Aorta (tissue), 5 donors: ENCODE data around the gene DHH. TPM values are rescaled to one million over a fixed set of nuclear protein-coding genes. Genes with fewer than 3 reads are reported as not detected.
A peak's percentile ranks its signal among the peaks of the same experiment; 100 is the strongest.
"Not testable (repeated sequence)": the region's sequence is repeated elsewhere in the genome, so short reads cannot be mapped to it uniquely, and the experiment has no call there.

Source experiments
- ATAC-seq: fragments of 200-7000 bp; cut with Tn5 transposase; one replicate; pipeline ENCODE4 v1.9.1; 2022; ENCODE audit warnings: moderate library complexity; ENCODE audit not compliant: low FRiP score
- DNase-seq, 2 donors: peaks; one replicate each; pipeline ENCODE4 v3.0.0-alpha.2; 2020
- H3K27ac ChIP-seq, 2 donors: one replicate each; pipeline ENCODE4 v1.5.1; 2013; ENCODE audit warnings: low read length in 2 of 2, mild to moderate bottlenecking in 2 of 2, moderate library complexity in 2 of 2, control low read depth in 1 of 2, inconsistent platforms in 1 of 2, low read depth in 1 of 2
- H3K27me3 ChIP-seq, 2 donors: one replicate each; pipeline ENCODE4 v1.6.1; 2013; ENCODE audit warnings: control low read depth in 1 of 2, low read length in 1 of 2, mild to moderate bottlenecking in 1 of 2, moderate library complexity in 1 of 2; ENCODE audit not compliant: insufficient read depth in 2 of 2, control insufficient read depth in 1 of 2
- H3K36me3 ChIP-seq, 2 donors: one replicate each; pipeline ENCODE4 v1.6.1; 2013; ENCODE audit warnings: control low read depth in 1 of 2, low read length in 1 of 2, mild to moderate bottlenecking in 1 of 2; ENCODE audit not compliant: insufficient read depth in 2 of 2, control insufficient read depth in 1 of 2
- H3K4me1 ChIP-seq, 2 donors: one replicate each; pipeline ENCODE4 v1.6.1; 2013; ENCODE audit warnings: low read length in 2 of 2, control low read depth in 1 of 2, mild to moderate bottlenecking in 1 of 2, moderate library complexity in 1 of 2; ENCODE audit not compliant: insufficient read depth in 2 of 2, control insufficient read depth in 1 of 2
- H3K4me3 ChIP-seq, 2 donors: one replicate each; pipeline ENCODE4 v1.5.1; 2013; ENCODE audit warnings: low read length in 2 of 2, control low read depth in 1 of 2, mild to moderate bottlenecking in 1 of 2
- H3K9me3 ChIP-seq: one replicate; pipeline ENCODE4 v1.6.1; 2013; ENCODE audit warnings: mild to moderate bottlenecking, low read length; ENCODE audit not compliant: control insufficient read depth
- WGBS, 2 donors: extraction: QIAGEN DNeasy Blood & Tissue Kit; methylation state at CpG; one replicate each; pipeline ENCODE4 v1.1.7; 2013; 5-methylcytosine and 5-hydroxymethylcytosine counted together
- intact Hi-C, 2 donors: fragments of 100-400 bp; cut with DNase I; formaldehyde crosslinking; loops; one replicate each; pipeline versions ENCODE4 v1.14.2 to v1.15.0; 2022
- polyA plus RNA-seq, 2 donors: library from polyadenylated mRNA; stranded (reverse); fragments of 200-250 nt; gene quantifications; one replicate each; pipeline ENCODE4 v1.2.3, GENCODE V29; 2013
- total RNA-seq, 2 donors: library from RNA; stranded (reverse); fragmentation: NEBNext Ultra II Directional; extraction: Animal tissue kit (Norgen Biotek cat#: 25700); gene quantifications; one replicate each; pipeline ENCODE4 v1.2.1, GENCODE V29; 2021
- donor health status: healthy with polysubstance abuse.
- donor health status: Bipolar disorder and iron deficiency.
- donor health status: DM: no; HTN: no; CAD: no.
- donor health status: DM: no; HTN: no; CAD: no.
- donor health status: DM: yes; HTN: yes; CAD: no.

Gene DHH
- total and polyA plus RNA-seq, 4 donors, result 0.33 to 3.6 (median 1.3) TPM; not detected in 1

- ATAC-seq, result peak; percentile 100
- Histone ChIP-seq H3K27me3 (no peaks in the 10 kb centered on the region), H3K4me3 (peak within 1 kb of the TSS; percentile 40 to 45), H3K4me1 (peaks cover 0 to 3% of the 10 kb centered on the region in 2 donors), H3K9me3 (no peaks in the 10 kb centered on the region), H3K36me3 (no peaks in the 10 kb centered on the region), H3K27ac (no peak within 1 kb of the TSS)
- intact Hi-C loops, result no loop called here
- peak; percentile 99 for DNase-seq
- 0% methylated on average over 58 to 60 of the region's 60 CpGs for WGBS, 2 donors
Observed at GRCh38 chr12:49069507-49070346, 24.9 kb downstream of the DHH start, which contains the start of gene RHEBL1. Gene RHEBL1 (minus strand): TSS chr12:49069979. CDS start chr12:49069785, 194 bp downstream.

GRCh38 chr12:49068879-49069506, 25.6 kb downstream of the DHH start:
- intact Hi-C loops, result no loop called here
- Histone ChIP-seq H3K27me3 (no peaks in the 10 kb centered on the region), H3K4me3 (peak overlapping the region in 1 of 2 donors; percentile 40), H3K27ac (no peak overlapping the region), H3K9me3 (no peaks in the 10 kb centered on the region), H3K36me3 (no peaks in the 10 kb centered on the region), H3K4me1 (peaks cover 0 to 3% of the 10 kb centered on the region in 2 donors)
- 16 to 17% methylated on average over 21 of the region's 21 CpGs for WGBS, 2 donors
- ATAC-seq (no peak), DNase-seq (no peak)

- intact Hi-C loops, result no loop called here
- no peaks in the 10 kb centered on the region for H3K27me3 ChIP-seq
- DNase-seq, result no peak
- WGBS, 2 donors, result 57 to 58% methylated on average over 4 of the region's 4 CpGs
- no peak overlapping the region for H3K4me3 ChIP-seq
- H3K9me3 ChIP-seq, result no peaks in the 10 kb centered on the region
- H3K36me3 ChIP-seq, result no peaks in the 10 kb centered on the region
- no peak overlapping the region for H3K27ac ChIP-seq
- H3K4me1 ChIP-seq, result peaks cover 0 to 3% of the 10 kb centered on the region in 2 donors
- no peak for ATAC-seq
Observed at GRCh38 chr12:49066120-49066519, 28.5 kb downstream of the DHH start.

- Histone ChIP-seq H3K36me3 (no peaks in the 10 kb centered on the region), H3K4me1 (no peaks in the 10 kb centered on the region), H3K27me3 (no peaks in the 10 kb centered on the region), H3K9me3 (no peaks in the 10 kb centered on the region), H3K27ac (no peak overlapping the region), H3K4me3 (no peak overlapping the region)
- 89 to 92% methylated on average over 5 of the region's 5 CpGs for WGBS, 2 donors
- ATAC-seq (no peak), DNase-seq (no peak)
- intact Hi-C loops, result loop anchor here in 1 of 2 donors (5.0 kb wide), 2 partner anchors 68 to 173 kb away; partner anchors contain the start of gene TUBA1B
Observed at GRCh38 chr12:49064767-49065152, 29.8 kb downstream of the DHH start.

- not testable (repeated sequence) for H3K4me3 ChIP-seq, DNase-seq
Observed at GRCh38 chr12:49061916-49062315, 32.7 kb downstream of the DHH start.

GRCh38 chr12:49061157-49061650, 33.4 kb downstream of the DHH start:
- no peaks in the 10 kb centered on the region for H3K9me3 ChIP-seq
- no peaks in the 10 kb centered on the region for H3K36me3 ChIP-seq
- peak; percentile 1 for ATAC-seq
- peak overlapping the region; percentile 22 to 92 for H3K4me3 ChIP-seq
- H3K27ac ChIP-seq, result peak overlapping the region in 1 of 2 donors; percentile 9
- WGBS, 2 donors, result 5% methylated on average over 16 of the region's 16 CpGs
- intact Hi-C loops, result loop anchor here in 1 of 2 donors (5.0 kb wide), 2 partner anchors 71 to 176 kb away; partner anchors contain the start of gene TUBA1B
- DNase-seq, result no peak
- no peaks in the 10 kb centered on the region for H3K27me3 ChIP-seq
- H3K4me1 ChIP-seq, result no peaks in the 10 kb centered on the region

More at GRCh38 chr12:49061916-49062315, 32.7 kb downstream of the DHH start:
- H3K36me3 ChIP-seq, ATAC-seq, H3K4me1 ChIP-seq, H3K27me3 ChIP-seq, H3K27ac ChIP-seq, H3K9me3 ChIP-seq: not testable (repeated sequence)
- intact Hi-C loops, result loop anchor here in 1 of 2 donors (5.0 kb wide), 2 partner anchors 70 to 175 kb away; partner anchors contain the start of gene TUBA1B
- 89 to 91% methylated on average over 17 of the region's 17 CpGs for WGBS, 2 donors

- intact Hi-C loops, result loop anchor here in 1 of 2 donors (5.0 kb wide), 2 partner anchors 72 to 177 kb away; partner anchors contain the start of gene TUBA1B
- Histone ChIP-seq H3K9me3 (no peaks in the 10 kb centered on the region), H3K27ac (peak within 1 kb of the TSS; percentile 84 to 86), H3K4me3 (peak within 1 kb of the TSS; percentile 88 to 92), H3K36me3 (no peaks in the 10 kb centered on the region), H3K27me3 (no peaks in the 10 kb centered on the region), H3K4me1 (no peaks in the 10 kb centered on the region)
- DNase-seq, result peak; percentile 96 to 97
- WGBS, 2 donors, result 0 to 1% methylated on average over 58 to 74 of the region's 74 CpGs
- peak; percentile 95 for ATAC-seq
Observed at GRCh38 chr12:49060237-49061156, 34.1 kb downstream of the DHH start, which contains the start of gene KMT2D. Gene KMT2D (minus strand): TSS chr12:49060794. CDS start chr12:49055324, 5,470 bp downstream.
